Measurements from ENCODE around the gene ENDOV.

The ENDOV gene

GRCh38 chr17:80461528-80462160 is 46.7 kb downstream of the ENDOV start:
- no peak overlapping the region for H3K4me3 ChIP-seq (ENCODE audit: low read depth, low read length)
- no peaks in the 10 kb centered on the region for H3K36me3 ChIP-seq
- DNase-seq = no peak
- no peak for TF ChIP-seq CTCF (IDR thresholded peaks at IDR 0.05; ENCODE audit: low read depth, low read length)
- no peaks in the 10 kb centered on the region for H3K9me3 ChIP-seq
- no peaks in the 10 kb centered on the region for H3K4me1 ChIP-seq
- no peaks in the 10 kb centered on the region; the same call in 1 of the 2 replicates for H3K27me3 ChIP-seq

DNA sequence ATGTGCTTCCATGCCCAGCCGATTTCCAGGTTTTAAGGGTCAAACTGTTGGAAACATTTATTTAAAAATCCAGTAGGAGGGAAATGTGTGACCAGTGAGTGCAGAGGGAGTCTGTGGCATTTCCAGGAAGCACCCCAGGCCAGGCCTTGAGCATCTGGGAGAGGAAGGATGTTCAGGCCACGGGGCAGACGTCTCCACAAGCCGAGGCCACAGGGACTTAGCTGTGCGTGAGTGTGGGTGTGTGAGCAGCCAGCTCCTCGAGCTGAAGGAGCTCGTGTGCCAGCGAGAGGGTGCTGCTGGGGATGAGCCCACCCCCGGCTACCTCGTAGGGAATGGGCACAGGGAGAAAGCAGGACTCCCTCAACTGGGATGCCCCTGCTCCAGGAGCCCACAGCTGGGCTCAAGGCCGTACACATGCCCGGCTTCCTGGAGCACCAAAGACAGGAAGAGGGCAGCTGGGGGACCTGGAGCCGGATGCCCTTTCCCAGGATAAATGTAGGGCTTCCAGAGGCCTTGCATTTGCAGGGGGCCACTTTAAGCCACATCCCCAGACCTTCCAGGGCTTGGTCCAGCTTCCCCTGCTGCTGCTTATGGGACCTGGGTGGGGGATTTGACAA is 48.9 kb downstream of the ENDOV start:
- Histone ChIP-seq H3K9me3 (no peaks in the 10 kb centered on the region), H3K4me1 (no peaks in the 10 kb centered on the region), H3K27me3 (peaks cover 18% of the 10 kb centered on the region), H3K36me3 (no peaks in the 10 kb centered on the region), H3K4me3 (ENCODE audit: low read depth, low read length) (no peak overlapping the region)
- TF ChIP-seq CTCF (IDR thresholded peaks at IDR 0.05; ENCODE audit: low read depth, low read length) = no peak
- no peak for DNase-seq

GRCh38 chr17:80464486-80464885 is 49.5 kb downstream of the ENDOV start:
- H3K9me3 ChIP-seq = no peaks in the 10 kb centered on the region
- peaks cover 24% of the 10 kb centered on the region for H3K27me3 ChIP-seq
- TF ChIP-seq CTCF (IDR thresholded peaks at IDR 0.05; ENCODE audit: low read depth, low read length) = no peak
- H3K4me1 ChIP-seq = no peaks in the 10 kb centered on the region
- H3K4me3 ChIP-seq (ENCODE audit: low read depth, low read length) = no peak overlapping the region
- no peaks in the 10 kb centered on the region for H3K36me3 ChIP-seq
- DNase-seq = no peak

DNA sequence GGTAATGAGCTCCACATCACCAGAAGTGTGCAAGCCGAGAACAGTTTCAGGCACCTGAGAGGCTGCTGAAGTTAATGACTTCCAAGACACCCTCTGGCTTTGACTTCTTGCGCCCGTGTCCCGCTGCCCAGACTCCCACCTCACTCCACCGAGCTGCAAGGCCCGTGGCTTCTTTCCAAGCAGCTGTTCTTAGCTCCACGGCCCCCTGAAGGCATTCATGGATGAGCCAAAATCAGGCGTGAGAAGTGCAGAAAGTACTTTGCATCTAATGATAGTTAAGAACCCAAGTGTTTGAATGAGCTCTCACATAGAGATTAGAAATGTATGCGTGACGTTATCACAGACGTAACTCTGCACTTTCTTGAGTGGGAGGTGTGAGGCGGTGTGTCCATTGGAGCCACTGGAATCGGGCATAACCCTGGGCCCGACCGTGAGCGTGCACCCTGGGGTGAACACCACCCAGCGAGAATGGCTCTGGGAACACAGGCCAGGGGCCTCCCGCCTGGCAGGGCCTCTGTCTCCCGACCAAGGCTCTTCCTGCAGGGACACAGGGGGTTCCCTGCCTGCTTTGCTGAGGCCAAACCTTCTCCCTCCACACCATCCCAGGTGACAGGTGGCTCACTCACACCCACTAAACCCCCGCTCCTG is 50.5 kb downstream of the ENDOV start:
- Histone ChIP-seq H3K36me3 (no peaks in the 10 kb centered on the region), H3K9me3 (no peaks in the 10 kb centered on the region), H3K4me3 (ENCODE audit: low read depth, low read length) (no peak overlapping the region), H3K27me3 (peaks cover 28% of the 10 kb centered on the region), H3K4me1 (no peaks in the 10 kb centered on the region)
- DNase-seq = no peak
- no peak for TF ChIP-seq CTCF (IDR thresholded peaks at IDR 0.05; ENCODE audit: low read depth, low read length)

DNA sequence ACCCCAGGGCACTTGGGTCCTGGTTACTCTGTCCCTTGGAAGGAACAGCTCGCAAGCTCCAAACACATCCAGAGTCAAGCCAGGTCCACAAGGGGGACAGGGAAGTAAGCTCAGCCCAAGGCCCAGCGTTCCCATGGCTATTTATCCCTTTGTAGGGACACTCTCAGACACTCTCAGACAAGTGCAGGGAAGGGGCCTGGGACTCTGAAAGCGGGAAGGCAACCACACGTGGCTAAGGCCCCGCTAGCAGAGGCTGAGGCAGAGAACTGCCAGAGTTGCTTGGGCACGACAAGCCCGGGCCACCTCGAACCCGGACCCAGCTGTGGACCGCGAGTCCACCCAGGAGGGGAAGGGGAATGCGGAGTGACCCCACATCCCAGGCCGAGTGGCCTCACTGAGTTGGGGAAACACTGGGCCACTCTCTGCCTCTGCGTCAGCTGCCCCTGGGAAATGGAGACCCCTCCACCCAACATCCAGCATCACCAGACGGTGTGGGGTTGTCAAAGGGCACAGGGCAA is 51.3 kb downstream of the ENDOV start:
- DNase-seq = no peak
- no peaks in the 10 kb centered on the region for H3K9me3 ChIP-seq
- H3K4me1 ChIP-seq = no peaks in the 10 kb centered on the region
- no peak for TF ChIP-seq CTCF (IDR thresholded peaks at IDR 0.05; ENCODE audit: low read depth, low read length)
- peaks cover 32% of the 10 kb centered on the region for H3K27me3 ChIP-seq
- no peaks in the 10 kb centered on the region for H3K36me3 ChIP-seq
- H3K4me3 ChIP-seq (ENCODE audit: low read depth, low read length) = no peak overlapping the region

- Histone ChIP-seq H3K4me3 (ENCODE audit: low read depth, low read length) (no peak overlapping the region), H3K27me3 (peaks cover 52% of the 10 kb centered on the region), H3K4me1 (no peaks in the 10 kb centered on the region), H3K36me3 (no peaks in the 10 kb centered on the region), H3K9me3 (no peaks in the 10 kb centered on the region)
- TF ChIP-seq CTCF (IDR thresholded peaks at IDR 0.05; ENCODE audit: low read depth, low read length) = no peak
- DNase-seq = no peak
These were observed 53.3 kb downstream of the ENDOV start for GRCh38 chr17:80468242-80468641.

Data from BE2C (cell line).